ENCODE measurements around the gene PDE3B.
"Not testable (repeated sequence)": the region's sequence is repeated elsewhere in the genome, so short reads cannot be mapped to it uniquely, and the experiment has no call there.

The PDE3B gene

DNA sequence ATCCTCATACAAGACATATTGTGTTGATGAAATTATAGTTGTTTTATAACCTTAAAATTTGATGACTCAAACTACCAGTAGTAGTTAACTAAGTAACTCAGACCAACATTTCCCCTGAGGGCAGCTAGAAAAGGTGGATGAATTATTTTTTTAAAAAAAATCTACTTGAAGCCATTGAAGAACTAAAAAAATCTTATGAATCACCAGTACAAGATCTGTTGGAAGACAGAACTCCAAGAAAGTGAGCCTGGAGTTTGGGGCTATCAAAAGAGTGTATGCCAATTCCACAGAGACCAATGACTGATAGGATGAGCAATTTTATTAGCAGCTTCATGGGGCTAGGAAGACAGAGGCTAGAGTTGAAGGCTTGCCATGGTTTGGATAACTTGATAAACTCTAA, 176.0 kb downstream of the PDE3B start:
- no peak for DNase-seq

DNA sequence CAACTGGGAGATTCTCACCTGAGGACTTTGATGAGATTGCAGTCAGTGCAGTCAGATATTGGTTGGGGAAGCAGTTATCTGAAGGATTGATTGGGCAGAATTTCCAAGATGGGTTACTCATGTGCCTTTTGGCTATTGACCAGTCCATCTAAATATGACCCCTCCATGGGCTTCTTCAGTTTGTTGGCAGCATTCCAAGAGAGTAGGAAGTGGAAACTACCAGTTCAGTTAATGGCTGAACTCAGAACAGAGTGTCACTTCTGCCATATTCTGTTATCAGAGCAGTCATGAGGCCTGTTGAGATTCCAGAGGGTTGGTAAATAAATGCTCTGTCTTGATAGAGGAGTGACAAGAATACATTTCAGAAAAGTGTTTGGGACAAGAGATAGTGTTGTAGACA, 177.4 kb downstream of the PDE3B start:
- DNase-seq, result no peak

GRCh38 chr11:14826600-14826999, 183.0 kb downstream of the PDE3B start:
- no peak for DNase-seq

DNA sequence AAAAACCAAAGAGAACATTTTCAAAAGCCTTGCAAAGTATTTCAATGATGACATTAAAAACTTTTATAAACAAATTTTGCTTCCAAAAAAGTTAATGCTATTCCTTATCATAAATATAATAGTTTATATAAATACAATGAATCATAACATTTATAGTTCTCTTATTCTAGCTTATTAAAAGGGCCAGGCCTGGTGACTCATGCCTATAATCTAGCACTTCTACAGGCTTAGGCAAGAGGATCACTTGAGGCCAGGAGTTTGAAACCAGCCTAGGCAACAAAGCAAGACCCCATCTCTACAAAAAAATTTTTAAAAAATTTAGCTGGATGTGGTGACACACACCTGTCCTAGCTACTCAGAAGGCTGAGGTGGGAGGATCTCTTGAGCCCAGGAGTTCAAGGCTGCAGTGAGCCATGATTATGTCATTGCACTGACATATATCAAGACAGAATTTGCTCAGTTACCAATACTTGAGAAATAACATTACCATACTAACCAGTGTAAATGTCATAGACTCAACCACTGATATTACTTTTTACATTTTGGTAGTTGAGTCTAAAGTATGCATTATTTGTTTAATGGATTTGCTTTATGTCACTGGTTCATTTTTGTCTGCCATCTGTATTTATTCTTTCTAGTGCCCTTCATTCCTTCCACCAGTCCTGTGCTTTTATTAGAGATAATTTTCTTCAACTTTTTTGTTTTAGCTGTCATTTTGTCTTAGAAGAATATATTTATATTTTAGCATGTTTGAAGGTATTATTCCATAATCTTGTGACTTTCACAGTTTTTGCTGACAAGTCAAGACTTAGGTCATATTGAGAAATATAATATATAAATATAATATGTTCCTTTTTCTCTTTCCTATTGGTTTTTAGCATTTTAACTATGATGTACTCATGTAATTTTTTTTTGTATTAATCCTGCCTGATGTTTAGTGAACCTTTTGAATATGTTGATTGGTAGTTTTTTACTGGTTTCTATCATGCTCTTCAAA, 192.2 kb downstream of the PDE3B start:
- DNase-seq, result no peak

GRCh38 chr11:14842002-14842401, 198.4 kb downstream of the PDE3B start:
- no peak for DNase-seq

DNA sequence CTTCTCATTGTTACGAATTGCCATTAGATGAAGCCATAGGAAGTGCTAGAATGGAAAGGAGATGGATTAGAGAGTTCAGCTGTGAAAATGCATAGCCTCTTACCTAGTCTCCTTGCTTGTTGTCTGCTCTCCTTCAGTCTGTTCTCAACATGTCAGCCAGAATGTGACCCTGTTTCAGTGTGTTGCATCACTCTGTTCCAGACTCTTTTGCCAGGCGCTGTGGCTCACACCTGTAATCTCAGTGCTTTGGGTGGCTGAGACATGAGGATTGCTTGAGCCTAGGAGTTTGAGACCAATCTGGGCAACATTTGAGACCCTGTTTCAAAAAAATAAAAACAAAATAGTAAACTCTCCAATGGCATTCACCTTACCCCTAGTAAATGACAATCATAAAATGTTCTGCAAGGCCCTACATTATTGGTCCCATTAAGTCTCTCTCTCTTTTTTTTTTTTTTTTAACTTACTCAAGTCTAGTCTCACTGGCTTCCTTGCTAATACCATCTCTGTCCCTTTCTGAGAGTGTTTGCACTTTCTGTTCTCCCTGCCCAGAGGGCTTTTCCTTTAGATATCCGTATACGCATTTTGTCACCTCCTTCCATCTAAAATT, 209.1 kb downstream of the PDE3B start:
- no peak for DNase-seq

DNA sequence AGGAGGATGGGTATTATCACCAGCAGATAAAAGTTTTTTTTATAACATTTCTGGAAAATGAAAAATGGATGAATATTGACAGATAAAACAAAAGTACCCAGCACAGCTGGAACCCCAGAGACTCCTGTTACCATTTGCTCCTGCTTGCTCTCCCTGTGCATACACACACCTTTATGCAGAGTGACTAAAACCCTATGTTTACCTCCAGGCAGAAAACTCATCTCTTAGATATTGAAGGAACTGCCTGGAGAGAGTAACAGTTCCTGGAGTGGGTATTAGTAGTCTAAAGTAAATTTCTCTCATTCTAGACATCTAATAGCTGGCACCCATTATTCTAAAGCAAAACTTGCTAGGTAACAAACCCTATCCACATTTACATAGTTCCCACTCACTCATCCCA, 210.5 kb downstream of the PDE3B start:
- DNase-seq, result no peak

GRCh38 chr11:14855890-14856289, 212.3 kb downstream of the PDE3B start:
- DNase-seq, result no peak

GRCh38 chr11:14857621-14858020, 214.0 kb downstream of the PDE3B start:
- DNase-seq, result no peak

DNA sequence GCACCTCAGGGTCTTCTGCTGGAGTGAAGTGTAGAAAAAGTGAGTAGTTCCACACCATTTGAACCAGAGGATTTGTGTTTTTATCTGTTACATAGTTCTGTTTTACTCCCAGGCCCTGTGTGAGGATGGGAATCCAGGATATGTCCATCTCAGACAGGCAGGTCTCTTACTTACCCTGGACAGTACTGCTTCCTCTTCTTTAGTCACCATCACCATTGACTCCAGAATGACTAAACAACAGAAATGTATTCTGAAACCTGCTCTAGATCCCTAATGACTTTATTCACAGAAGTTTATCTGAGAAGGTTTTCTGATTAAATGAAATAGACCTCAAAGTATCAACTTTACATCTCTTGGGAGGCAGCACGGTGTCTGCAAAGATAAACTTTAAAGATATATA, 214.8 kb downstream of the PDE3B start:
- no peak for DNase-seq

DNA sequence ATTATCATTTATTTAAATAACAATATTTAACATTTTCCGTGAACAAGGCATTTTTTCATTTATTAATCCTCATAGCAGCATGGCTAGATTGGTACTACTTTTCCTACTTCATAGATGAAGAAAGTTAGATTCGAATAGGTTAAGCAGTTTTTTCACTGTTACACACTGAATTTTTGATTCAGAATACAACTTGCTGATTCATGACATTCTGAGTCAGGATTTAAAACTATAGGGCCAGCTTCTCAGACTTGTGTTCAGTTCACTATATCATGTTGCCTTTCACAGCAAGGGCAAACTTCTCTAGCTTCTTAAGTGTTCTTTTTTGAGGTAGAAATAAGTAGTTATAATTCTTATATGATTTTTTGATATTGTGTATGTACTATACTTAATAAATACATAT, 216.9 kb downstream of the PDE3B start:
- DNase-seq, result no peak

- no peak for DNase-seq
Measured at GRCh38 chr11:14861680-14862079, 218.1 kb downstream of the PDE3B start.

DNA sequence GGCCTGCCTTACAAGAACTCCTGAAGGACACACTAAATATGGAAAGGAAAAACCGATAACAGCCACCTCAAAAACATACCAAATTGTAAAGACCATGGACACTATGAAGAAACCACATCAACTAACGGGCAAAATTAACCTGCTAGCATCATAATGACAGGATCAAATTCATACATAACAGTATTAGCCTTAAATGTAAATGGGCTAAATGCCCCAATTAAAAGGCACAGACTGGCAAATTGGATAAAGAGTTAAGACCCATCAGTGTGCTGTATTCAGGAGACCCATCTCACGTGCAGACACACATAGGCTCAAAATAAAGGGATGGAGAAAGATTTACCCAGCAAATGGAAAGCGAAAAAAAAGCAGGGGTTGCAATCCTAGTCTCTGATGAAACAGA, 220.2 kb downstream of the PDE3B start:
- not testable (repeated sequence) for DNase-seq

GRCh38 chr11:14872032-14872431, 228.4 kb downstream of the PDE3B start:
- no peak for DNase-seq

GRCh38 chr11:14873632-14874031, 230.0 kb downstream of the PDE3B start:
- DNase-seq, result no peak

DNA sequence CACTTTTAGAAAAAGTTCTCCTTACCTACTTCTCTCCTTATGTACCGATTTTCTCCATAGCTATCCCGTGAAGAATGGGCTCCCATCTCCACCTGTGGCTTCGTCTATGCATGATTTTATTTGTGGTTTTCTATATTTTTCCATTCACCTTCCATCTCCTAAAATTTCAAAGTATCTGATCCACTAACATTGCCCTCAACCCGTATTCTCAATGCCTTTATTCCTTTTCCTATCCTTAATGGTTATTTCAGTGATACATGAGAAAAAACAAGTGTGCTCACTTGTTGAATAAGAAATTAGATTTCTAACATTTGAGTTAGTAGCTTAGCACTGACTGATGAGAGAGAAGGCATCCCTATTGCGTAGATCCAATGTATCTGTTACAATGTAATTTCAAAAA, 231.6 kb downstream of the PDE3B start:
- DNase-seq, result no peak

- no peak for DNase-seq
Measured at GRCh38 chr11:14881576-14882193, 238.1 kb downstream of the PDE3B start.

GRCh38 chr11:14882196-14882595, 238.6 kb downstream of the PDE3B start:
- DNase-seq, result no peak

DNA sequence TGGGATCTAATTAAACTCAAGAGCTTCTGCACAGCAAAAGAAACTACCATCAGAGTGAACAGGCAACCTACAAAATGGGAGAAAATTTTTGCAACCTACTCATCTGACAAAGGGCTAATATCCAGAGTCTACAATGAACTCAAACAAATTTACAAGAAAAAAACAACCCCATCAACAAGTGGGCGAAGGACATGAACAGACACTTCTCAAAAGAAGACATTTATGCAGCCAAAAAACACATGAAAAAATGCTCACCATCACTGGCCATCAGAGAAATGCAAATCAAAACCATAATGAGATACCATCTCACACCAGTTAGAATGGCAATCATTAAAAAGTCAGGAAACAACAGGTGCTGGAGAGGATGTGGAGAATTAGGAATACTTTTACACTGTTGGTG, 240.1 kb downstream of the PDE3B start:
- DNase-seq, result not testable (repeated sequence)

- DNase-seq, result no peak
Measured at GRCh38 chr11:14884667-14885273, 241.2 kb downstream of the PDE3B start.

GRCh38 chr11:14886513-14886912, 242.9 kb downstream of the PDE3B start:
- no peak for DNase-seq

DNA sequence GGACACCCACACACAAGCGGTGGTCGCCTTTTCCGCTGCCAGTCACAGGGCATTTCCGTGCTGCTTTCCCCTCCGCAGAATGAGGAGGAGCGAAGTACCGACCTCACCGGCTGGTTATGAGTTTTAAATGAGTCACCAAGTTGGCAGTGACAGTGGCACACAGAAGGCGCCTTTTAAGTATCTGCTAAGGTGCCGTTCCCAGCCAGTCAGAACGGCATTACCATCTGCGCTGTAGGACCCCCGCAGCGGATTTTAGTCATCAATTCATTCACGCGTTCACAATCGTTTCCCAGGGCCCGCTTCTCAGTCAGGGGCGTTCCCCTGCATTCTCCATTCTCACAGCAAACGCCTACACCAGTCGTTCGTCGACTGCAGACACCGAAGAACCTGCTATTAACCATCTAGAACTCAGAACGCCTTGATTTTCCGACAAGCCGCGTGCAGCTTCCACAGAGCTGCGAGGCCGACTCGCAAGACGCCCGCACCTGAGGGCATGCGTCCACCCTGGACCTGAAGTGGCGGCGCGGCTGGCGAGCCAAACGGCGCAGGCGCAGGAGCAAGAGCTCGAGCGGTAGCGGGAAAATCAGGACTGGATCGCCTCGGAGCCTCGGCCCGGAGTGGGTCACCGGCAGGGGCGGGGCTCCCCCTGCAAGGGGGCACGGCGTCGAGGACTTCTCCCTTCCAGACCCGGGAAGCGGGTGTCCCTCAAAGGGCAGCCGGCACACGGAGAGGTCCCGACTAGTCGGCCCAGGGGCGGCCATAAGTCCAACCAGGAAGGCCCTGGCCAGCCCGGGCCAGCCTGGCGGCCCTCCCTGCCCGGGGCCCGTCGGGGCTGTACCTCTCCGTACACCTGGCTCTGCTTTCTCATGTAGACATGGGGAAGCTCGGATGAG, 247.8 kb downstream of the PDE3B start:
- DNase-seq, result no peak
